GM12872 (cell line): ENCODE data around the gene VARS1.

ENCODE experiments used
- CTCF ChIP-seq: IDR thresholded peaks from 3 replicates; pipeline ENCODE4 v1.5.1; 2011; ENCODE audit warnings: low read depth, mild to moderate bottlenecking, low read length, moderate library complexity; ENCODE audit not compliant: insufficient read depth

VARS1 gene

GRCh38 chr6:31795616-31796298 lies at the start of gene VARS1:
VARS1 (minus strand) TSS chr6:31795752; CDS start chr6:31795217, 535 bp downstream.
- TF ChIP-seq CTCF = peak; percentile 90

GRCh38 chr6:31844507-31844906 lies 49.0 kb upstream of the VARS1 start:
- no peak for TF ChIP-seq CTCF

GRCh38 chr6:31842053-31842452 lies 46.5 kb upstream of the VARS1 start:
- no peak for TF ChIP-seq CTCF

- no peak for TF ChIP-seq CTCF
These were observed 43.4 kb upstream of the VARS1 start for GRCh38 chr6:31838968-31839367.

GRCh38 chr6:31837369-31838113 lies 42.0 kb upstream of the VARS1 start:
- TF ChIP-seq CTCF = no peak

- TF ChIP-seq CTCF = peak; percentile 9; the same call in 1 of the 3 replicates
These were observed 41.2 kb upstream of the VARS1 start for GRCh38 chr6:31836474-31837368.

GRCh38 chr6:31836047-31836473 lies 40.5 kb upstream of the VARS1 start:
- no peak for TF ChIP-seq CTCF
